Activated CD4-positive, alpha-beta T cell treated with anti-CD3 and anti-CD28 coated beads, Interleukin-2, amount 50 U/mL, for 4 hours (primary cell): ENCODE results near the gene EEFSEC.

Experiments used
- DNase-seq, 2 experiments: peaks; one replicate each; pipeline ENCODE4 v3.0.0-alpha.2; 2020

Gene EEFSEC, protein sequence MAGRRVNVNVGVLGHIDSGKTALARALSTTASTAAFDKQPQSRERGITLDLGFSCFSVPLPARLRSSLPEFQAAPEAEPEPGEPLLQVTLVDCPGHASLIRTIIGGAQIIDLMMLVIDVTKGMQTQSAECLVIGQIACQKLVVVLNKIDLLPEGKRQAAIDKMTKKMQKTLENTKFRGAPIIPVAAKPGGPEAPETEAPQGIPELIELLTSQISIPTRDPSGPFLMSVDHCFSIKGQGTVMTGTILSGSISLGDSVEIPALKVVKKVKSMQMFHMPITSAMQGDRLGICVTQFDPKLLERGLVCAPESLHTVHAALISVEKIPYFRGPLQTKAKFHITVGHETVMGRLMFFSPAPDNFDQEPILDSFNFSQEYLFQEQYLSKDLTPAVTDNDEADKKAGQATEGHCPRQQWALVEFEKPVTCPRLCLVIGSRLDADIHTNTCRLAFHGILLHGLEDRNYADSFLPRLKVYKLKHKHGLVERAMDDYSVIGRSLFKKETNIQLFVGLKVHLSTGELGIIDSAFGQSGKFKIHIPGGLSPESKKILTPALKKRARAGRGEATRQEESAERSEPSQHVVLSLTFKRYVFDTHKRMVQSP

DNA sequence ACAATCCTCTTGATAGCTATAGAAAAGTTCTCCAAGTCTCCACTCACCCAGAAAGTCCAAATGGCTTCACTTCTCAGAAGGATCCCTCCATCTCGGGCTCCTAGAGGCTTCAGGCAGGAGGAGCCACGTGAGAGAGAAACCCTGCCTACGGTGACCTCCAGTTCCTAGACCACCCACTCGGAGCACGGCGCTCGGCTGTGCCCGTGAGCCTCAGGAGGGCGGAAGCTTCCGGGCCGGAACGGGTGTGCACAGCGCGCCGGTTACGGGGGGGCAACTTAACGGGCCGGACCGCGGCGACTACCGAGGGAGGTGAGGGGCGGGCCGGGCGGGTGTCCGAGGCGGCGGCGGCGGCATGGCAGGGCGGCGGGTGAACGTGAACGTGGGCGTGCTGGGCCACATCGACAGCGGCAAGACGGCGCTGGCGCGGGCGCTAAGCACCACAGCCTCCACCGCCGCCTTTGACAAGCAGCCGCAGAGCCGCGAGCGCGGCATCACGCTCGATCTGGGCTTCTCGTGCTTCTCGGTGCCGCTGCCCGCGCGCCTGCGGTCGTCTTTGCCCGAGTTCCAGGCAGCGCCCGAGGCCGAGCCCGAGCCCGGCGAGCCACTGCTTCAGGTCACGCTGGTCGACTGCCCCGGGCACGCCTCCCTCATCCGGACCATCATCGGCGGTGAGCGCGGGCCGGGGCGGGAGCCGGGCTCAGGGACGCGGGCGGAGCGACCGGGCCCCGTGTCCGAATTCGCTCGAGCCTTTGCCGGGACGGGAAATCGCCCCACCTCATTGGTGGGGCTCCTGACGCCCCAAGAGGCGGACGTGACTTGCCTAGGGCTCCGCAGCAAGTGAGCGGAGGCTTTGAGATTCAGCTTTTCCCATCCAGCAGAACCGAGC lies at the start of gene EEFSEC:
TSS of gene EEFSEC (plus strand) at position 326 of the 886 bp plus-strand sequence. CDS start at position 353, 27 bp downstream.
- DNase-seq: peak; percentile 78 to 82

DNA sequence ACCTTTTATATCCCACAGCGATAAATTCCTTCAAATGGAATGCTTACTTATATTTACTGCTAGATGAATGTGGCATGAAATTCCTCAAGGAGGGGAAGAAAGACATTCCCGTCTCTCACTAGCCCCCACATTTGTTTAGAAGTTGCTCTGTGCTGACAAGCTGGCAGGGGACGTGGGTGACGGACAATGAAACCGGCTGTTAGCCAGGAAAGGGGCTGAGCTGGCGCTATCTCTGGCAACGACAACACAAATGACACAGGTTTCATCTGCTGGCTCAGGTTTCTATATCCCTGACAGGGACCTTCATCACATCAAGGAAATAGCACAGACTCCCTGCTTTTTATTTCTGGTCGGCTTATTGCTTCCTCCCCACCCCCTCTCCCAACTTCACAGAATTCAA lies 45.4 kb upstream of the EEFSEC start:
- no peak for DNase-seq

DNA sequence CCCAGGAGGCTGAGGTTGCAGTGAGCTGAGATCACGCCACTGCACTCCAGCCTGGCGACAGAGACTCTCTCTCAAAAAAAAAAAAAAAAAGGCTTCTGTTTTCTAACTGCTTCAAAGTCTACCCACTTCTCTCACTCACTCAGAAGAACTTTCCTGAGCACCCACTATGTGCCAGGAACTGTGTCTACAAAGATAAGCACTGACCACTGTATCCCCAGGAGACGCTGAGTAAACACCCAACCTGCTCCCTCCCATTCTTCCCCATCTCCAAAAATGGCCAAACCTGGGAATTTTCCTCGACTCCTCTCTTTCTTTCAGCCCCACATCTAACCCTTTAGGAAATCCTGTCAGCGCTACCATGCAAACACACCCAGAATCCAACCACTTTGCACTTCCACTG lies 42.1 kb upstream of the EEFSEC start:
- no peak for DNase-seq

DNA sequence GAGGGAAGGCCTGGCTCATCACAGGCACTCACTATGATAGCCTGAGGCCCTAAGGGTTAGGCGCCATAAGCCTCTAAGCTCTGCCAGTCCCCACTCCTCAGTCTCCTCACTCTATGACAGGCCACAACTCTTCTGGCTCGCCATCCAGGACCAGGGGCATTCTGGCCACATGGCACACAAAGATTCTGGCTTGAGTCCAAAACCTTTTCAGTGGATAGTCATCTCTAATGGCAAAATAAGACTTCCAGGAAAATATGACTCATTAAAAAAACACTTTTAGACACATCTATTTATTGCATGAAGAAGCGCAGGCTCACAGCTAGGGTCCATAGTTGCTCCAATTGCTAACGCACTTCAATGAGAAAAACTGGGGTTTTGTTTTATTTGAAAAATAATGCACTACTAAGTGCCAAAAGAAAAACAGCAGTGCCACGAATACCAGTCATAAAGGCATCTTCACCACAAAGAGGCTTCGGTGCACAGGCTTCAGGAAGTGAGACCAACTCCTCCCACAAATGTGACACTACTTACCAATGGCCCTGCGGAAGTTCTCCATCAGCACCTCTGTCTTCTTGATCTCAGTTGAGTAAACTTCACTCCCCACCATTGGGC lies 40.8 kb upstream of the EEFSEC start:
- peak in 1 of 2 experiments; percentile 15 for DNase-seq

DNA sequence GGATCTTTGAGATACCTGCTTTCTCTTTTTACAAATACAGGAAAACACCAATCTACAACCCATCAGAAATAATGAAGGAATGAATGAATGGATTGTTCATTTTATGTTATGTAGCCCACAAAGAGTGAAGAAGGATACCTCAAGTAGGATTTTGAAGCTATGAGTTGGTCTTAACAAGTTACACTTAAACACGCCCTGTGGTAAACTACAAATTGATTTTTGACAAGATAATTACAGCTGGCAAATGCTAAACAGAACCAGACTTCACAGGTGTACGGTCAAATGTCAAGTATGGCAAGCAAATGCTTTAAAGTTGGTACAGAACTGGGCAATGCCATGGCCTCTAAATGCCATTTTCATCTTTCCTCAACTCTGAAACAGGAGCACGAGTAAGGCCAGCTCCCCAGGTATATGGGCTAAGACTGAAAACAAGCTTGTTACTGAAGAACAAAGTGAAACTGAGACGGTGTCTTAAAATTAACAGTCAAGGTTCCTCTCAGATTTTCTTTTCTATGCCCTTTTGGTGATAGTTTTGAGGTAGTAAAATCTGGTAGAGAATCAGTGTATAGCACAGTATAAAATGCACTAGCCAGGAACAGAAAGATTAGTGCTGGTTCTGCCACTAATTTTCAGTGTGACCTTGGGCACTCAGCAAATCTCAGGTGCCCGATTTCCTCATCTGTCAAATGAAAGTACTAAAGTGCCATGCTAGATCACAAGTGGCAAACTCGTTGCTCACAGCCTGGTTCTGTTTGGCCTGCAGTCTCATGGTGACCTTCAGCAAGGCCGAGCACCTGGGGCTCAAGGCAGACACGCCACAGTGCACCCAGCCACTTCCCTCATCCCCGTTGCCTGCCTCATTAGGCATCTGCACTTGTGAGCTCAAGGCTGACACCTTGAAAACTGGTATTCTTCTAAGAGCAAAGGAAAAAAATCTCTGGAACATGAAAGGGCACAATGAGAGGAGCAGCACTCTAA lies 39.2 kb upstream of the EEFSEC start:
- no peak for DNase-seq

DNA sequence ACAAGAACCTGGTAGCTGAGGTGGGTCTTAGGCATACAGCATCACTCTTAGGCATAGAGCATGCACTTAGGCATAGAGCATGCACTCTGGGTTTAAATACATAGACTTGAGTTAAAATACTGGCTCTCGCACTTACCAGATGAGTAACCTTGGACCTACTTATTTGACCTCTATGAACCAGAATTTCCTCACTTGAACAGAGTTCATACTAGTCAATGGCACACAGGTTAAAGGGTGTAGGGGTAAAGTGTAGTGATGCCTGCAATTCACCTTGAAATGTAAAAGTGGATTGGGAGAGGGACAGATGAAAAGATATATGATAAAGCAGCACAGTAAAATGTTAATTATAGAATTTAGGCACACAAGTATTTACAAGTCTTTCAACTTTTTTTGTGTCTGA lies 31.3 kb upstream of the EEFSEC start:
- no peak for DNase-seq

DNA sequence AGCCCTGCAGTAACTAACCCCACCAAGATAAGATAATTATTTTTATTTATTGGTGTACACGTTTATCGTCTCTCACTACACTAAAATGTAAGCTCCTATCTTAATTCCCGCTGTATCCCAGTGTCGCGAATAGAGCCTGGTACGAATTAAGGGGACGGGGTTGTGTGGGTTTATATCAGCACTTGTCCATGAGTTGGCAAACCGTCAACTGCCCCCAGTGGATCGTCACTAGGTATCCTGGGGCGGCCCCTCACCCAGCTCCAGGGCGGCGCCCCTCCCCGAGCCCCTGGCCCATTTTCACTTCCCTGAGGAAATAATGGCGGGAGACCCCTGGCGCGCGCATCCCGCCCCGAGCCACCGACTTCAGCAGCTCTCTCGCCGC lies 30.1 kb upstream of the EEFSEC start:
- DNase-seq: no peak

DNA sequence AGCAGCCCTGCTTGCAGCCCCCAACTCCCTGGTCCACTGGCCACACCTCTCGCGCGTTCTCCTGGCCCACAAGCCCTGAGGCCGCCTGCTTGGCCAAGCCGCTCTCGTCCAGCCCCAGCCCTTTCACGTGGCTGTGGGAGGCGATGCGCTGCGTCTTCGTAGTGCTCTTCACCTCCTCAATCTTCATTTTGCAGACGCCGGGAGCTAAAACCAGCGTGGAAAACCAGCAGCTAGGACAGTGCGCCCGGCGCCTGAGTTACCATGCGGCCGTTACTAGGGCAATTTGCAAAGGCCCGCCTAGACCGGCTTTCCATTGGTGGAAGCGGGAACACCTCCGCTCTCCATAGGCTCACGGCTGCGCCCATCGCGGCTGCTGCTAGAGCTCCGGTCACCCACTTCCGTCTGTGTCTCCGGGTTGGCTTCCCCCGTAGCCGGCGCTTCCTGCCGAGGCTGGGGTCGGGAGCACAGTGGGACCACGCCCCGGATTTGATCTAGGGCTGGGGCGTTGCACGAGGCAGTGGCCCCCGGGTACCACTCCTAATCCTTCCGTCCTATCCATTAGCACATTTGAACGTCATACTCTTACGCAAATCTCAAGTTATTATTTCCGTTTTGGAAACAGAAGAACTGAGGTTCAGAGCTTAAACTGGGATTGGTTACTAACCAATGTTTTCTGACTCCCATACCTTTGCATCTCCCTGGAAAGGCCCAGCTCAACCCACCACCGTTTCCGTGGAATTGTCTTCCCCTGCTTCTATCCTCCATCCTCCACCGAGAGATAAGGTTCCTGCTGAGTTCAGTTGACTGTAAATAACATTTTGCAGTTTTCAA lies 29.5 kb upstream of the EEFSEC start, which contains the start of gene RUVBL1:
TSS of gene RUVBL1 (minus strand) at position 275 of the 831 bp plus-strand sequence. CDS start at position 187, 88 bp downstream.
- peak; percentile 93 to 94 for DNase-seq

DNA sequence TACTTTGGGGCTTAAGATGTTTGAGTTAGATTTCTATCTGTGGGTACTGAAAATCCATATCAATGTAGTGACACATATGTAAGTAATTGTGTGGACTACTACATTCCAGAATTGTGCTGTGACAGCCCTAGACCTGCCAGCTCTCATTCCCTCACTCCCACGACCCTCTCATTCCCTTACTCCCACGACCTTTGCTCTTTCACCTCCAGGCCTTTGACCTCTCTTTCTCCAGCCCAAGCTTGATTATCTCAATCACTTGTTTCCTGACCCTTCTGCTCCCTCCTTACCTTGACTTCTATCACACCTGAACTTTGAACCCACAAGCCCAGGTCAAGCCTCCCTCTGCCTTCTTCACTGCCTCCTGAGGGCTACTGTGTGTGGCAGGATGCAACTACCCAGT lies 26.0 kb upstream of the EEFSEC start:
- no peak for DNase-seq

DNA sequence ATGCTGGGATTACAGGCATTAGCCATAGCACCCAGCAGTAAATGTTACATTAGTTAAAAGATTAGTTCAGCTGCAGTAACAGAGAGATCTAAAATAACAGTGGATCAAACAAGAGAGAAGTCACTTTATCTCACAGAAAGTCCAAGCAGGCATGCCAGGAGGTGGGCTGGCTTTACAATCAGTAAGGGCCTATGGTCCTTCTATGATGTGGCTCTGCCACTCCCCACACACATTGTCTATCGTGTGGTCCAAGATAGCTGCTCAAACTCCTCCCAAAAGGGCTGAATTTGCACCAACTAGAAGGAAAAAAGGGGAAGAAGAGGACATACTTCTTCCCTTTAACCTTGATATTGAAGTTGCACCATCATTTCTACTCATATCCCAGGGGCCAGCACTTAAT lies 25.0 kb upstream of the EEFSEC start:
- DNase-seq: no peak

DNA sequence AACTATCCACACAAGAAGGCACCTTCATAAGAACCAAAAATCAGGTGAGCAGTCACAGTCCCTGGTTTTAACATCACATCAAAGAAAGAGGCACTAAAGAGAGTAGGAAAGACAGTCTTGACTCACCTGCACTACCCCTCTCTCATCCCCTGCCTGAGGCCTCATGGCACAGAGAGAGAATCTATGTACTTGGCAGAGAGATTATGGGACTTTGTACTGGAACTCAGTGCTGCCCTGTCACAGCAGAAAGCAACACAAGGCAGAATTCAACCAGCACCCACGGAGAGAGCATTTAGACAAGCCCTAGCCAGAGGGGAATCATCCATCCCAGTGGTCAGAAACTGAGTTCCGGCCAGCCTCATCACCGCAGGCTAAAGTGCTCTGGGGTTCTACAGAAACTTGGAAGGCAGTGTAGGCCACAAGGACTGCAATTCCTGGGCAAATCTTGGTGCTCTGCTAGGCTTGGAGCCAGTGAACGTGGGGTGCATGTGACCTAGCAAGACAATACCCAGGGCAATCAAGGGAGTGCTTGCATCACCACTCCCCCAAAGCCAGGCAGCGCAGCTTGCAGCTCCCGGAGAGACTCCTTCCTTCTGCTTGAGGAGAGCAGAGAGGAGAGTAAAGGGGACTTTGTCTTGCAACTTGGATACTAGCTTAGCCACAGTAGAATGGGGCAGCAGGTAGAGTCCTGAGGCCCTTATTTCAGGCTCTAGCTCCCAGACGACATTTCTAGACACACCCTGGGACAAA lies 21.2 kb upstream of the EEFSEC start:
- no peak for DNase-seq

DNA sequence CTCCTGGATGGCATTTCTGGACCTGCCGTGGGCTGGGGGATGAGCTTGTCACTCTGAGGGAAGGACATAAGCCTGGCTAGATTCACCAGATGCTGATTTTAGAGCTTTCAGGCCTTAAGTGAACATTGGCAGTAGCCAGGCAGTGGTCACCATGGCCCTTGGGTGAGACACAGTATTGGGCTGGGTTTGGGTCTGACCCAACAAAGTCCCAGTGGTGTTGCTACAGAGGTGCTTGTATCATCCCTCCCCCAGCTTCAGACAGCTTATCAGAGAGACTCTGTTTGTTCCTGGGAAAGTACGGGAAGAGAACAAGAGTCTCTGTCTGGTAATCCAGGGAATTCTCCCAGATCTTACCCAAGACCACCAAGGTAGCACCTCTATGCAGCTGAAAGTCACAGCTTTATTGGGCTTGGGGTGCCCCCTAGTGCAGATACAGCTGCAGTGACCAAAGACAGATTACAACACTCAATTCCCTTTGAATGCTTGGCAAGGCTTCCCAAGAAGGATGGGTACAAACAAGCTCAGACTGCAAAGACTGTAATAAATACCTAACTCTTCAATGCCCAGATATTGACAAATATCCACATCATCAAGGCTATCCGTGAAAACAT lies 19.9 kb upstream of the EEFSEC start:
- peak; percentile 35 to 39 for DNase-seq

DNA sequence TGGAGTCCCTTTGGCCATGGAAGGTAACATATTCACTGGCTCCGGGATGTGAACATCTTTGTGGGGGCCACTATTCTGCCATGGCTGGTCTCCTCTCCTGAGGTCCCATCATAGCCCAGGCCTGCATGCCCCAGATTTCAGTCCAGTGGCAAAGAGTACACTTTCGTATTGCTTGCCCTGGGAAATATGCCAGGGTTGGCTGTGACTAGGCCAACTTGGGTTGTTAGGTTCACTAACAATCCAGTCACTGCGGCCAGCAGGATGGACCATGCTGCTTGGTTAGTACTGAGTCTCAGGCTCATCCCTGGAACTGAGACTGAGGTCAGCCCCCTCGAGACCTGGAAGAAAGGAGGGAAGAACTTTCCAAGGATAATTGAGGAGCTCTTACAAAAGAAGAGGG lies 9.8 kb upstream of the EEFSEC start:
- DNase-seq: no peak

DNA sequence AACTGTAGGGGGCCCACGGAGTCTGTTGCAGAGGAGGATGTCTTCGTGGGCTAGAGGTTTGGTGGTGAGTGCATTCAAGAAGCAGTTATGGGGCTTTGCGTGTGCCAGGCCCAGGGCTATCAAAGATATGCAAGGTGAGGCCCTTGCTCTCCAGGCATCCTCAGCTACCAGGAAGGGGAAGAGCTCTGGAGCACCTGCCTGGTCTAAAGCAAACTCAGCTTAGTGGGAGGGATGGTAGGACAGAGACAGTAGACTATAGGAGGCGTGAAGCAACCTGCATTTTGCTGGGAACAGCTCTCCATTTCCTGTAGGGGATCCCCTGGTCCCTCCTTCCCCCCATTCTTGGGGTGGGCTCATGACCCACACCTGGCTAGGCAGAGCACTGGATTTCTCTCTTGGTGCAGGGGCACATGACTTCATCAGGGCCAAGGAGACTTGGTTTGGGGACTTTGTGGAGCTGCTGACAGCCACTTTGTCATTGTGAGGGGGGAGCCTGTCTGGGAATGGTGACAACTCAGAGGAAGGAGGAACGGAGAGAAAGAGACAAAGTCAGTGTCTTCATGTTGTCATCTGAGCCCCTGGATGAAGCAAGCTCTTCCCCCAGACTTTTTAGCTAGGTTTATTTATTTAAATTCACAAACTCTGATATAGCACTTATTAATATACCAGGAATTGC lies 8.6 kb upstream of the EEFSEC start:
- no peak for DNase-seq

DNA sequence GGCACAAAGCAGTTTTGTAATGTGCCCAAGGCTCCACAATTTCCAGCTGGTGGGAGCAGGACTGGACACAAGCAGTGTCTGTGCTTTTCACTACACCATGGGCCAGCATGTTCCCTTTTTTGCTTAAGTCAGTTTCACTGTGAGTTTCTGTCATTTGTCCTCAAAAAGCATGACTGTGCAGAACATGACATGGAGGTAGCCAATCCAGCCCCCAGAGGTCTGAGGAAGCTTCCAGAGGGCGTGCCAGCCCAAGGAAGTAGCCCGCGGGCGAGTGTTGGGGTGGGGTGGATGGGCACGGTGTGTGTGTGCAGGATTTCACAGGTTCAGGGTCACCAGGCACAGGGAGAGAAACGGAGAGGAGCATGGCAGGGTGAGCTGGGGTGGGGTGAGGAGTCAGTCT lies 8.0 kb upstream of the EEFSEC start:
- no peak for DNase-seq

DNA sequence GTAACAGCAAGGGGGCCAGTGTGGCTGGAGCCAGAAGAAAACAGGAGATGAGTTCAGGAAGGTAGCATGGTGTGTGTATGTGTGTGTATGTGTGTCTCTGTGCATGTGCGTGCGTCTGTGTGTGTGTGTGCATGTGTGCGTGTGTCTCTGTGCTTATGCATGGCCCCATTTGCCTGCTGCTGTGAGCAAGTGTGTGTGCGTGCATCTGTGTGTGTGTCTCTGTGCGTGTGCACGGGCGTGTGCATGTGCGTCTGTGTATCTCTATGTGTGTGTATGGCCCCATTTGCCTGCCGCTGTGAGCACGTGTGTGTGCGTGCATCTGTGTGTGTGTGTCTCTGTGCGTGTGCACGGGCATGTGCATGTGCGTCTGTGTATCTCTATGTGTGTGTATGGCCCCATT lies 7.1 kb upstream of the EEFSEC start:
- DNase-seq: no peak

DNA sequence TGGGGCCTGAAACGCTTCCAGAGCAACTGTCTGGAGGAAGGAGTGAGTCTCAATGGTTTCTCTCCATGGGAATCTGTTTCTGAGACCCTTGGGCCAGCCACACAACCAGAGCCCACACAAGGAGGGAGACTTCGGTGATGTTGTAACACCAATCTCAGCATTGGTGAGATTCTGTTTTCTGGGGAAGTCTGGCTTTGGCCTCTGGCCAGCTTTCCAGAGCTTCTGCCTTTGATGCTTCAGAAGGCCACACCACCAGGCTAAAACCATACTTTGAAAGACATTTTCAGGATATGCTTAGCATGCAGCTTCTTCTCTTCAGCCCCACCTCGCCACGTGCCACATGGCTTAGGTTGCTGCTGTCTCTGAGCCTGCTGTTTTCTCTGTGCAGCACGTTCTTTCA lies 3.6 kb upstream of the EEFSEC start:
- no peak for DNase-seq

DNA sequence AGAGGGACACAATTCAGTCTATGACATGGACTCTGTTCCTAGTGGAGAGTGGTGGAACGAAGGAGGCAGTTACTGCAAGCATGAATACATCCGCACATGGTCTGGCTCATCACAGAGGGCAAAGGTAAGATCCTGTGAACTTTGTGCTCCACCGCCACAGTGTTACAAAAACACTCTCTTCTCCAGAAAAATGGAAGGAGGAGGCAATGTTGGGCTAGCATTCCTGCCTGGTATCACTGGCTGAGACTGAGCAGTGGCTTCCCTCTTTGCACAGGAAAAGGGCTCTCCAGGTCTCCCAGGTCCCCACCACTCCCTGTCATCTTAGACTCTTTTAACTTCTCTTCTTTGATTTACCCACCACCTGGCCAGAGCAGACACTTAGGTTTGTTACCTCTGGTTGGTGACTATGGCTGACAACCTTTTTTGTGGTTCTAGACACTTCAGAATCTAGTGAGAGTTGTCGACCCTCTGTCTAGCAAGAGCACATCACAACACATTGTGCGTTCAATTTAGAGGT lies 1.5 kb upstream of the EEFSEC start:
- no peak for DNase-seq
